DND-41 (cell line): ENCODE measurements around the gene LYST.

Experiments used
- ATAC-seq: fragments of 200-7000 bp; cut with Tn5 transposase; 3 replicates; pipeline ENCODE4 v1.9.1; 2021; ENCODE audit warnings: low read depth; ENCODE audit not compliant: insufficient read depth
- DNase-seq: peaks from one replicate; pipeline ENCODE4 v3.0.0-alpha.2; 2020
- H2AFZ ChIP-seq: 2 replicates; pipeline ENCODE4 v1.6.0; 2012; ENCODE audit warnings: low read depth, low read length
- H3K27ac ChIP-seq: 2 replicates; pipeline ENCODE4 v1.5.1; 2012; ENCODE audit warnings: low read length, inconsistent platforms
- H3K27me3 ChIP-seq: fragments of 200-600 bp; sonication (generic); 2 replicates; pipeline ENCODE4 v1.6.0; 2012; ENCODE audit warnings: low read length, mild to moderate bottlenecking, inconsistent platforms; ENCODE audit not compliant: insufficient read depth, poor library complexity
- H3K36me3 ChIP-seq: 2 replicates; pipeline ENCODE4 v1.5.1; 2012; ENCODE audit warnings: low read length, inconsistent platforms; ENCODE audit not compliant: insufficient read depth
- H3K4me1 ChIP-seq: 2 replicates; pipeline ENCODE4 v1.5.1; 2012; ENCODE audit warnings: mild to moderate bottlenecking, low read length; ENCODE audit not compliant: insufficient read depth
- H3K4me2 ChIP-seq: 2 replicates; pipeline ENCODE4 v1.6.0; 2012; ENCODE audit warnings: mild to moderate bottlenecking, moderate library complexity, low read length, inconsistent platforms; ENCODE audit not compliant: insufficient read depth
- H3K4me3 ChIP-seq, 2 experiments: fragments of 200-600 bp in 1 of 2; shearing (Covaris generic) in 1 of 2; 2 replicates each; pipeline ENCODE4 v1.5.1; 2012 to 2016; ENCODE audit warnings: inconsistent platforms in 2 of 2, low read length in 2 of 2, mild to moderate bottlenecking in 2 of 2, low read depth in 1 of 2, moderate library complexity in 1 of 2
- H3K79me2 ChIP-seq: 2 replicates; pipeline ENCODE4 v1.6.0; 2012; ENCODE audit warnings: low read length, inconsistent platforms; ENCODE audit not compliant: insufficient read depth
- H3K9ac ChIP-seq: 2 replicates; pipeline ENCODE4 v1.6.0; 2012; ENCODE audit warnings: low read depth, mild to moderate bottlenecking, inconsistent platforms, low read length, moderate library complexity
- H3K9me3 ChIP-seq: 2 replicates; pipeline ENCODE4 v1.5.1; 2012; ENCODE audit warnings: low read length, moderate library complexity, mild to moderate bottlenecking, inconsistent platforms; ENCODE audit not compliant: insufficient read depth, severe bottlenecking
- H4K20me1 ChIP-seq: 2 replicates; pipeline ENCODE4 v1.6.0; 2012; ENCODE audit warnings: low read length; ENCODE audit not compliant: insufficient read depth
- EZH2 ChIP-seq: IDR thresholded peaks from 3 replicates; pipeline ENCODE4 v1.6.1; 2012; ENCODE audit warnings: borderline replicate concordance, low read depth, mild to moderate bottlenecking, moderate library complexity, low read length, inconsistent platforms; ENCODE audit not compliant: severe bottlenecking
- TF ChIP-seq, protein P1 (sequence below): IDR thresholded peaks from 2 replicates; pipeline ENCODE4 v1.5.1; 2012; ENCODE audit warnings: borderline replicate concordance, low read length, moderate library complexity, mild to moderate bottlenecking; ENCODE audit not compliant: poor library complexity, severe bottlenecking; ENCODE audit errors: extremely low read depth

Gene LYST

DNA sequence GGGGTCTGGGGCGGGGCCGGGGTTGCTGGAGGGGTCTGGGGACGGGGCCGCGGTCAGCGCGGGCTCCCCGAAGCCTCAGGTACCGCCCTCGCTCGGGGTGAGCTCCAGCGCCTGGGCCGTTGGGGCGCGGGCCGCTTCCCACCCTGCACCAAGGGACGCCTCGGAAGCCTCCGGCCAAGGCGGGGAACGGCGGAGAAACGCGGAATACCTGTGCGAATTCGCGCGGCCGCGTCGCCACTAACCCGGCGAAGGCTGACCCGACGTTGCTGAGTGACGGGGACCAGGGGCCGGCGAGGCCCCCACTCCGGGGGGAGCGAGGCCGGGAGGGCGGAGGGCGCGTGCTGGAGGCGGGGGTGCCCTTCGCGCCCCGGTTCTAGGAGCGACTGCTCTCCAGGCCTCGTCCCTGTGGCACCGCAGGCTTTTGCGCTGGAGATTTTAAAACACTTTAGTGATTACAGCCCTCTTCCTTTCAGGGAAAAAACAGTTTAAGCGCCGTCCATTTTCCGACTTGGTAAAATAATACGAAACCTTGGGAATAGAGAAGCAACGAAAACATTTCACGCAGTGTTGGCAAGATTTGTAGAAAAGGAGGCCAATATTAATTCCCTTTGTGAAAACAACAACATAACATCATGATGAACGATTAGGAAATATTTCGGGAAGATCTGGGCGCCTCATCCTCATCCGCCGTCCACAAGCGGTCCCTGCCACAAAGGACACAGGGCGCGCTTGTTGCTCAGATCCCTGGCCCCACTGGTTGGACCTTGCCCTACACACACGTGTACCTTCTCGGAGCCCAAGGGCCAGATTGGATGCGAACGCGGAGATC lies 216.2 kb downstream of the LYST start:
- Histone ChIP-seq H3K9ac (no peak overlapping the region), H3K36me3 (no peaks in the 10 kb centered on the region), H3K4me1 (peaks cover 11% of the 10 kb centered on the region), H3K27me3 (peaks cover 13% of the 10 kb centered on the region), H4K20me1 (no peaks in the 10 kb centered on the region), H2AFZ (no peak overlapping the region), H3K9me3 (no peaks in the 10 kb centered on the region), H3K27ac (no peak overlapping the region), H3K4me3 (no peak overlapping the region), H3K79me2 (no peaks in the 10 kb centered on the region), H3K4me2 (no peak overlapping the region)
- ATAC-seq (no peak), DNase-seq (no peak)
- TF ChIP-seq, protein P1, sequence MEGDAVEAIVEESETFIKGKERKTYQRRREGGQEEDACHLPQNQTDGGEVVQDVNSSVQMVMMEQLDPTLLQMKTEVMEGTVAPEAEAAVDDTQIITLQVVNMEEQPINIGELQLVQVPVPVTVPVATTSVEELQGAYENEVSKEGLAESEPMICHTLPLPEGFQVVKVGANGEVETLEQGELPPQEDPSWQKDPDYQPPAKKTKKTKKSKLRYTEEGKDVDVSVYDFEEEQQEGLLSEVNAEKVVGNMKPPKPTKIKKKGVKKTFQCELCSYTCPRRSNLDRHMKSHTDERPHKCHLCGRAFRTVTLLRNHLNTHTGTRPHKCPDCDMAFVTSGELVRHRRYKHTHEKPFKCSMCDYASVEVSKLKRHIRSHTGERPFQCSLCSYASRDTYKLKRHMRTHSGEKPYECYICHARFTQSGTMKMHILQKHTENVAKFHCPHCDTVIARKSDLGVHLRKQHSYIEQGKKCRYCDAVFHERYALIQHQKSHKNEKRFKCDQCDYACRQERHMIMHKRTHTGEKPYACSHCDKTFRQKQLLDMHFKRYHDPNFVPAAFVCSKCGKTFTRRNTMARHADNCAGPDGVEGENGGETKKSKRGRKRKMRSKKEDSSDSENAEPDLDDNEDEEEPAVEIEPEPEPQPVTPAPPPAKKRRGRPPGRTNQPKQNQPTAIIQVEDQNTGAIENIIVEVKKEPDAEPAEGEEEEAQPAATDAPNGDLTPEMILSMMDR: no peak
- no peak for TF ChIP-seq EZH2

DNA sequence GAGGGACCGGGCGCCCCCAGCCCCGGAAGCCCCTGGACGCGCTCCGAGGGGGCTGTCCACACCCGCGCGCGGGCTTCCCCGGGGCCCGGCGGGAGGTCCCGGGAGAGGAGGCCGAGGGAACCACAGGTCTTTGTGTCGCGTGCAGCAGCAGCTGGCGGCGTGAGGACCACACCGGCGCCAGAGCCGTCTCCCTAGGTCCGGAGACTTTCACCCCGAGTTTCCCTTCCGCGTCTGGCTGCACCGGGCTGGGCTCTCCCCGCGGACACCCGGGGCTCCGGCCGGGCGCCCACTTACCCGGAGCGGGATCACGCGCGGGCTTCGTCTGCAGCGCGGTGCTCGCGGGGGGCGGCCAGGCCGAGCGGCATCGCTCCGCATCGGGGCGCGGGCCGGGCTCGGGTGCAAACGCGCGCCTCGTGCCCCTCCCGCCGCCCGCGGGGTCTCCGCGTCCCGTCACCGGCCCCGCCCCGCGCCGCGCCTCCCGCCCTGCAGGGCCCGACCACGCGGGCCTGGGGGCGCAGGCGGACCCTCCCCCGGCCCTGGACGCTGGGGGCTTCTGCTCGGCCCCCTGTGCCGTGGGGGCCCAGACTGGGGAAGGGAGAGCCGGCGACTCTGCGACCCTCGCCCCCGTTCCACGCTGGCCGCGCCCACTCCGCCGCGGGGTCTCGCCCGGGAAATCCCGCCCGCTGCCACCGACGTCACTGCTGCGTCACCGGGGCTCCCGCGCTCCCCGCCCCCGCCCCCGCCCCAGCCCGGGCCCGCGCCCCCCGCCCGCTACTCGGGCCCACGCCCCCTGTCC lies 217.1 kb downstream of the LYST start, which contains the start of gene GNG4:
Gene GNG4, minus strand, starts transcription at position 417 of the 796 bp plus-strand sequence. CDS start 65,946 bp downstream, outside the sequence.
- Histone ChIP-seq H3K9ac (no peak within 1 kb of the TSS), H3K27ac (no peak within 1 kb of the TSS), H3K4me2 (peak within 1 kb of the TSS; percentile 55), H3K4me1 (peaks cover 11% of the 10 kb centered on the region), H3K4me3 (peak within 1 kb of the TSS in 1 of 2 experiments; percentile 6; a peak in 1 of 4 replicates), H3K36me3 (no peaks in the 10 kb centered on the region), H3K27me3 (peaks cover 13% of the 10 kb centered on the region), H4K20me1 (no peaks in the 10 kb centered on the region), H2AFZ (peak within 1 kb of the TSS; percentile 52; the same call in 1 of the 2 replicates), H3K79me2 (no peaks in the 10 kb centered on the region), H3K9me3 (no peaks in the 10 kb centered on the region)
- 0 out of 3 replicates have a peak, but pooled peaks have one; percentile 13 for ATAC-seq
- TF ChIP-seq, protein P1: no peak
- TF ChIP-seq EZH2: no peak
- DNase-seq: no peak

DNA sequence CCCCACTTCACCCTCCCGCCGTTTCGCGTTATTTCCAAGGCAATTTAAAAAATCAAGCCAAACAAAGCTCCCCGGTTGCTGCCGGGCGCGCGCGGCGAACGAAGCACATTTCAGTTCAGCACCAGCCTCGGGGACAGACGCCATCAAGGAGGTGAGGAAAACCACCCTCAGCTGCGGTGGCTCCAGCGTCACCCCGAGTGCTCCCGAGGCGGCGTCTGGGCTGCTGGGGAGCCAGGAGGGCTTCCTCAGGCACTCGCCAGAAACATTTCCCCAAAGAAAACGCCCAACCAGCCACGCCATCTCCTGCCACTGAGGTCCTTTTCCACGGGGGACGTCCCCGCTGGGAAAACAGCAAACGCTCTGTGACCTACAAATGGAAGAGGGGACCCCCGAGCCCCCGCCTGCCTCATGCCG lies 217.7 kb downstream of the LYST start:
- Histone ChIP-seq H3K9me3 (no peaks in the 10 kb centered on the region), H3K27ac (no peak overlapping the region), H3K9ac (no peak overlapping the region), H3K79me2 (no peaks in the 10 kb centered on the region), H3K27me3 (peaks cover 13% of the 10 kb centered on the region), H3K4me2 (peak overlapping the region; percentile 55), H2AFZ (peak overlapping the region; percentile 52; the same call in 1 of the 2 replicates), H4K20me1 (no peaks in the 10 kb centered on the region), H3K4me1 (peaks cover 11% of the 10 kb centered on the region), H3K4me3 (peak overlapping the region in 1 of 2 experiments; percentile 6; a peak in 1 of 4 replicates), H3K36me3 (no peaks in the 10 kb centered on the region)
- TF ChIP-seq, protein P1: no peak
- no peak for TF ChIP-seq EZH2
- ATAC-seq: peak; percentile 88
- peak; percentile 61 for DNase-seq
